Keratinocyte (primary cell): ENCODE measurements around the gene ST3GAL5.

ENCODE experiments used
- EZH2 ChIP-seq: IDR thresholded peaks from one replicate; pipeline ENCODE4 v1.6.1; 2012; ENCODE audit warnings: inconsistent platforms, mild to moderate bottlenecking, low read length, moderate library complexity
- TF ChIP-seq, protein P1 (sequence below), 3 experiments: IDR thresholded peaks in 1 of 3; conservative IDR thresholded peaks in 1 of 3; optimal IDR thresholded peaks in 1 of 3; 2 replicates in 2 of 3; 3 replicates in 1 of 3; pipeline versions ENCODE3 to v1.5.1; 2011; ENCODE audit warnings: low read length in 3 of 3, mild to moderate bottlenecking in 3 of 3, moderate library complexity in 2 of 3, control low read depth in 1 of 3, inconsistent platforms in 1 of 3; ENCODE audit not compliant: insufficient read depth in 2 of 3; ENCODE audit errors: extremely low read depth in 1 of 3

DNA sequence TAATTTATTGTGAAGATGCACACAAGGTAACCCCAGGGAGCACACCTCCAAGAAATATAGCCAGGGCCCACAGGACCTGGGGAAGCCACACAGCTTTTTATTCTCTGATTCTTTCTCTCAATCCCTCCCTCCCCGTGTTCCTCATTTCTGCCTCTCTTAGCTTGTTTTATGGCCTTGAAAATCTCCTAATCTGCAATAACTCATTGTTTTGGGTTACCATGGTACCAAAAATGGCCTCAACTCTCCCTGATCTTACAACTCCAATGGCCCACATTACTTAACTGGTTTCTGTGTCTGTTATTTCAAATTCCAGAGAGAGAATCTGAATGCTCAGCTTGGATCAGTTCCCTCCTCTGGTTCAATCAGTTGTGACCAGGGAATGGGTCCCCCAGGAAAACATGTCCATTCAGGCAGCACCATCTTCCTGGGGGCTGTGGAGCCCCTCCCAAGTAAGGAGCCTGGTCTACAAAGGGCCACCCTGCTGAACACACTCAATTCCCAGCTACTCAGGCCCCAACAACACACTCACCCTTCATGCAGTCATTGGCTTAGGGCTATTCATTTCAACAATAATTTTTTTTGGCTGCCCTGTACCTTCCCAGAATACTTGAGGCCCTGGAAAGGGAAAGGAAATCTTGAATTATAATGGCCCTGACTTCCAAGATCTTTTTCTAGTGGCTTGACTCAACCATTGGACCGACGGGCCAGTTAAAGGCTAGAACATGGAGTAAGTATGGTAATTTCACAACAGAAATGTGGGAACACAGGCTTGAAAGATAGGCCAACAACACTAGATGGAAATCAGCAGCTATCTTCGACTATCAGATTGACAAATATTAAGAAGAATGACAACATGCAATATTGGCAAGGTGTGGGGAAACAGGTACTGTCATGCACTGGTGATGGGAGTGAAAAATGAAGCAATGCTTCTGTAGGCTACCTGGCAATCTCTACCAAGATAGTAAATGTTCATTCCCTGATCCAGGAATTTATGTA is 41.6 kb upstream of the ST3GAL5 start:
- TF ChIP-seq, protein P1, sequence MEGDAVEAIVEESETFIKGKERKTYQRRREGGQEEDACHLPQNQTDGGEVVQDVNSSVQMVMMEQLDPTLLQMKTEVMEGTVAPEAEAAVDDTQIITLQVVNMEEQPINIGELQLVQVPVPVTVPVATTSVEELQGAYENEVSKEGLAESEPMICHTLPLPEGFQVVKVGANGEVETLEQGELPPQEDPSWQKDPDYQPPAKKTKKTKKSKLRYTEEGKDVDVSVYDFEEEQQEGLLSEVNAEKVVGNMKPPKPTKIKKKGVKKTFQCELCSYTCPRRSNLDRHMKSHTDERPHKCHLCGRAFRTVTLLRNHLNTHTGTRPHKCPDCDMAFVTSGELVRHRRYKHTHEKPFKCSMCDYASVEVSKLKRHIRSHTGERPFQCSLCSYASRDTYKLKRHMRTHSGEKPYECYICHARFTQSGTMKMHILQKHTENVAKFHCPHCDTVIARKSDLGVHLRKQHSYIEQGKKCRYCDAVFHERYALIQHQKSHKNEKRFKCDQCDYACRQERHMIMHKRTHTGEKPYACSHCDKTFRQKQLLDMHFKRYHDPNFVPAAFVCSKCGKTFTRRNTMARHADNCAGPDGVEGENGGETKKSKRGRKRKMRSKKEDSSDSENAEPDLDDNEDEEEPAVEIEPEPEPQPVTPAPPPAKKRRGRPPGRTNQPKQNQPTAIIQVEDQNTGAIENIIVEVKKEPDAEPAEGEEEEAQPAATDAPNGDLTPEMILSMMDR (optimal IDR thresholded peaks at IDR 0.05 in 1 of 3, IDR thresholded peaks at IDR 0.05 in 1 of 3, conservative IDR thresholded peaks at IDR 0.05 in 1 of 3; ENCODE audit: extremely low read depth in 1 of 3, insufficient read depth in 2 of 3, low read length in 3 of 3), result no peak
- TF ChIP-seq EZH2, result no peak
